A673 (cell line): Measurements from ENCODE around the gene PGAP6.

Experiments used
- CTCF ChIP-seq: fragments of 300-800, 200-600 bp; sonication (generic); conservative IDR thresholded peaks from 2 replicates; pipeline ENCODE4 v1.5.1; 2017; ENCODE audit warnings: low read depth, mild to moderate bottlenecking, antibody characterized with exemption, low read length, moderate library complexity, mixed read lengths
- EZH2 ChIP-seq: fragments of 200-600 bp; sonication (generic); IDR thresholded peaks from 2 replicates; pipeline ENCODE4 v1.6.1; 2017; ENCODE audit warnings: borderline replicate concordance, low read depth, mild to moderate bottlenecking, mixed read lengths, antibody characterized with exemption, low read length; ENCODE audit not compliant: poor library complexity, severe bottlenecking

GRCh38 chr16:346587-346986 lies 35.2 kb downstream of the PGAP6 start:
- TF ChIP-seq EZH2 (no peak), CTCF (no peak)
